Measurements from ENCODE around the gene CABP2. TPM values are rescaled to one million over a fixed set of nuclear protein-coding genes. Genes with fewer than 3 reads are reported as not detected.
"Not testable (repeated sequence)": the region's sequence is repeated elsewhere in the genome, so short reads cannot be mapped to it uniquely, and the experiment has no call there.

CABP2 gene
- polyA plus RNA-seq, 1 of the 3 experiments (the other 2 are of a cell fraction): not detected

DNA sequence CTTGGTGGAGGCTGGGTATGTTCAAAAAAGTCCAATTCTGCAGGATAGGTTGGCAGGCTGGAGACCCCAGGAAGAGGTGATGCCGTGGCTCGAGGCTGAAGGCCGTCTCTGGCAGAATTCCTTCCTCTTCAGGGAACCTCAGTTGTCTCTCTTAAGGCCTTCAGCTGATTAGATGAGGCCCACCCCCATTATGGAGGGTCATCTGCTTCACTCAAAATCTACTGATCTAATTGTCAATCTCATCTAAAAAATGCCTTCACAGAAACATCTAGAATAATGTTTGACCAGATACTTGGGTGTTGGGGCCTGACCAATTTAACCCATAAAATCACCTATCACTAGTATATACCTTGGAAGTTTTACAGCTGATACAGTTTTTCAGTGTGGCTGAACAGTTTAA lies 33.0 kb upstream of the CABP2 start:
- Histone ChIP-seq H3K27ac (ENCODE audit: low read depth in 2 of 2, low read length in 1 of 2) (no peak overlapping the region), H3K4me1 (ENCODE audit: control insufficient read depth in 1 of 2, insufficient read depth in 2 of 2, low read depth in 1 of 2, low read length in 1 of 2) (no peaks in the 10 kb centered on the region), H3K27me3 (ENCODE audit: insufficient read depth) (no peaks in the 10 kb centered on the region), H3K4me2 (no peak overlapping the region), H2AFZ (ENCODE audit: low read depth) (no peak overlapping the region), H3K9ac (no peak overlapping the region), H4K20me1 (ENCODE audit: insufficient read depth) (no peaks in the 10 kb centered on the region), H3K9me3 (no peaks in the 10 kb centered on the region), H3K9me2 (no peaks in the 10 kb centered on the region), H3K4me3 (ENCODE audit: low read depth in 2 of 2, low read length in 1 of 2) (no peak overlapping the region), H3F3A (replicated peaks; ENCODE audit: insufficient read depth) (no peaks in the 10 kb centered on the region), H3K36me3 (replicated peaks in 1 of 2; ENCODE audit: control insufficient read depth in 1 of 2, insufficient read depth in 2 of 2, low read length in 1 of 2) (no peaks in the 10 kb centered on the region), H3K79me2 (ENCODE audit: insufficient read depth) (no peaks in the 10 kb centered on the region)
- WGBS (ENCODE audit: low lambda C conversion rate): 22% methylated on average over 3 of the region's 3 CpGs
- ChIA-PET CTCF (interaction anchor here (0.8 to 1.0 kb wide), 2 partner anchors 15 to 58 kb away, joined by 3 read pairs; no protein-coding TSS in a partner anchor), POLR2A (no interaction called here)
- TF ChIP-seq, protein P1, sequence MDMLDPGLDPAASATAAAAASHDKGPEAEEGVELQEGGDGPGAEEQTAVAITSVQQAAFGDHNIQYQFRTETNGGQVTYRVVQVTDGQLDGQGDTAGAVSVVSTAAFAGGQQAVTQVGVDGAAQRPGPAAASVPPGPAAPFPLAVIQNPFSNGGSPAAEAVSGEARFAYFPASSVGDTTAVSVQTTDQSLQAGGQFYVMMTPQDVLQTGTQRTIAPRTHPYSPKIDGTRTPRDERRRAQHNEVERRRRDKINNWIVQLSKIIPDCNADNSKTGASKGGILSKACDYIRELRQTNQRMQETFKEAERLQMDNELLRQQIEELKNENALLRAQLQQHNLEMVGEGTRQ (IDR thresholded peaks at IDR 0.05; ENCODE audit: borderline replicate concordance, low read depth, low read length): no peak
- no peak for TF ChIP-seq MXI1 (IDR thresholded peaks at IDR 0.05; ENCODE audit: low read depth, low read length)
- TF ChIP-seq USF1 (IDR thresholded peaks at IDR 0.05; ENCODE audit: borderline replicate concordance, low read depth): no peak
- TF ChIP-seq SMC3 (IDR thresholded peaks at IDR 0.05; ENCODE audit: low read depth, low read length): no peak
- TF ChIP-seq NRF1 (IDR thresholded peaks at IDR 0.05; ENCODE audit: low read depth, low read length): no peak
- TF ChIP-seq RFX5 (IDR thresholded peaks at IDR 0.05; ENCODE audit: low read length): no peak
- TF ChIP-seq FOXJ3 (CRISPR knock-in tag; IDR thresholded peaks at IDR 0.05): no peak
- no peak for TF ChIP-seq MAX (IDR thresholded peaks at IDR 0.05; ENCODE audit: low read depth)
- no peak for TF ChIP-seq TAF1 (IDR thresholded peaks at IDR 0.05; ENCODE audit: borderline replicate concordance, low read depth, low read length)
- TF ChIP-seq RXRA (IDR thresholded peaks at IDR 0.05; ENCODE audit: borderline replicate concordance, low read depth): no peak
- no peak for TF ChIP-seq ELF1 (IDR thresholded peaks at IDR 0.05)
- TF ChIP-seq POLR2AphosphoS5 (IDR thresholded peaks at IDR 0.05; ENCODE audit: low read depth, low read length): no peak
- TF ChIP-seq TCF12 (IDR thresholded peaks at IDR 0.05): no peak
- TF ChIP-seq, protein P2, sequence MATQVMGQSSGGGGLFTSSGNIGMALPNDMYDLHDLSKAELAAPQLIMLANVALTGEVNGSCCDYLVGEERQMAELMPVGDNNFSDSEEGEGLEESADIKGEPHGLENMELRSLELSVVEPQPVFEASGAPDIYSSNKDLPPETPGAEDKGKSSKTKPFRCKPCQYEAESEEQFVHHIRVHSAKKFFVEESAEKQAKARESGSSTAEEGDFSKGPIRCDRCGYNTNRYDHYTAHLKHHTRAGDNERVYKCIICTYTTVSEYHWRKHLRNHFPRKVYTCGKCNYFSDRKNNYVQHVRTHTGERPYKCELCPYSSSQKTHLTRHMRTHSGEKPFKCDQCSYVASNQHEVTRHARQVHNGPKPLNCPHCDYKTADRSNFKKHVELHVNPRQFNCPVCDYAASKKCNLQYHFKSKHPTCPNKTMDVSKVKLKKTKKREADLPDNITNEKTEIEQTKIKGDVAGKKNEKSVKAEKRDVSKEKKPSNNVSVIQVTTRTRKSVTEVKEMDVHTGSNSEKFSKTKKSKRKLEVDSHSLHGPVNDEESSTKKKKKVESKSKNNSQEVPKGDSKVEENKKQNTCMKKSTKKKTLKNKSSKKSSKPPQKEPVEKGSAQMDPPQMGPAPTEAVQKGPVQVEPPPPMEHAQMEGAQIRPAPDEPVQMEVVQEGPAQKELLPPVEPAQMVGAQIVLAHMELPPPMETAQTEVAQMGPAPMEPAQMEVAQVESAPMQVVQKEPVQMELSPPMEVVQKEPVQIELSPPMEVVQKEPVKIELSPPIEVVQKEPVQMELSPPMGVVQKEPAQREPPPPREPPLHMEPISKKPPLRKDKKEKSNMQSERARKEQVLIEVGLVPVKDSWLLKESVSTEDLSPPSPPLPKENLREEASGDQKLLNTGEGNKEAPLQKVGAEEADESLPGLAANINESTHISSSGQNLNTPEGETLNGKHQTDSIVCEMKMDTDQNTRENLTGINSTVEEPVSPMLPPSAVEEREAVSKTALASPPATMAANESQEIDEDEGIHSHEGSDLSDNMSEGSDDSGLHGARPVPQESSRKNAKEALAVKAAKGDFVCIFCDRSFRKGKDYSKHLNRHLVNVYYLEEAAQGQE (IDR thresholded peaks at IDR 0.05; ENCODE audit: low read depth, low read length): no peak
- no peak for TF ChIP-seq EZH2phosphoT487 (IDR thresholded peaks at IDR 0.05; ENCODE audit: borderline replicate concordance, low read depth)
- TF ChIP-seq, protein P3, sequence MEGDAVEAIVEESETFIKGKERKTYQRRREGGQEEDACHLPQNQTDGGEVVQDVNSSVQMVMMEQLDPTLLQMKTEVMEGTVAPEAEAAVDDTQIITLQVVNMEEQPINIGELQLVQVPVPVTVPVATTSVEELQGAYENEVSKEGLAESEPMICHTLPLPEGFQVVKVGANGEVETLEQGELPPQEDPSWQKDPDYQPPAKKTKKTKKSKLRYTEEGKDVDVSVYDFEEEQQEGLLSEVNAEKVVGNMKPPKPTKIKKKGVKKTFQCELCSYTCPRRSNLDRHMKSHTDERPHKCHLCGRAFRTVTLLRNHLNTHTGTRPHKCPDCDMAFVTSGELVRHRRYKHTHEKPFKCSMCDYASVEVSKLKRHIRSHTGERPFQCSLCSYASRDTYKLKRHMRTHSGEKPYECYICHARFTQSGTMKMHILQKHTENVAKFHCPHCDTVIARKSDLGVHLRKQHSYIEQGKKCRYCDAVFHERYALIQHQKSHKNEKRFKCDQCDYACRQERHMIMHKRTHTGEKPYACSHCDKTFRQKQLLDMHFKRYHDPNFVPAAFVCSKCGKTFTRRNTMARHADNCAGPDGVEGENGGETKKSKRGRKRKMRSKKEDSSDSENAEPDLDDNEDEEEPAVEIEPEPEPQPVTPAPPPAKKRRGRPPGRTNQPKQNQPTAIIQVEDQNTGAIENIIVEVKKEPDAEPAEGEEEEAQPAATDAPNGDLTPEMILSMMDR (IDR thresholded peaks at IDR 0.05): no peak
- TF ChIP-seq RCOR1 (IDR thresholded peaks at IDR 0.05; ENCODE audit: low read length): no peak
- no peak for DNase-seq

DNA sequence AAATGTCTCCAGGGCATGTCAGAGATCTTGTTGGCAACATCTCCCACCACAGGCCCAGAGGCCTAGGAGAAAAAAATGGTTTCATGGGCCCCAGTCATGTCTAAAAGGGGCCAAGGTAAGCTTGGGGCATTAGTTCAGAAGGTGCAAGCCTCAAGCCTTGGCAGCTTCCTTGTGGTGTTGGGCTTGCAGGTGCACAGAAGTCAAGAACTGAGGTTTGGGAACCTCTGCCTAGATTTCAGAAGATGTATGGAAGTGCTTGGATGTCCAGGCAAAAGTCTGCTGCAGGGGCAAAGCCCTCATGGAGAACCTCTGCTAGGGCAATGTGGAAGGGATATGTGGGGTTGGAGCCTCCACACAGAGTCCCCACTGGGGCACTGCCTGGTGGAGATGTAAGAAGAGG lies 28.5 kb upstream of the CABP2 start:
- H3K79me2 ChIP-seq (ENCODE audit: insufficient read depth); H3F3A ChIP-seq (replicated peaks; ENCODE audit: insufficient read depth); H3K4me1 ChIP-seq (ENCODE audit: control insufficient read depth in 1 of 2, insufficient read depth in 2 of 2, low read depth in 1 of 2, low read length in 1 of 2); H2AFZ ChIP-seq (ENCODE audit: low read depth); H4K20me1 ChIP-seq (ENCODE audit: insufficient read depth); H3K36me3 ChIP-seq (replicated peaks in 1 of 2; ENCODE audit: control insufficient read depth in 1 of 2, insufficient read depth in 2 of 2, low read length in 1 of 2); POLR2A ChIA-PET; H3K9ac ChIP-seq; H3K4me2 ChIP-seq; DNase-seq; H3K27ac ChIP-seq (ENCODE audit: low read depth in 2 of 2, low read length in 1 of 2); H3K4me3 ChIP-seq (ENCODE audit: low read depth in 2 of 2, low read length in 1 of 2); CTCF ChIA-PET; H3K27me3 ChIP-seq (ENCODE audit: insufficient read depth); H3K9me3 ChIP-seq; H3K9me2 ChIP-seq: not testable (repeated sequence)
